CD4-positive, CD25-positive, alpha-beta regulatory T cell (primary cell): ENCODE results near the gene TYROBP. TPM values are rescaled to one million over a fixed set of nuclear protein-coding genes. Genes with fewer than 3 reads are reported as not detected.

Source experiments
- ATAC-seq, 2 donors: fragments of 150-1000 bp; cut with Tn5 transposase; one replicate each; pipeline ENCODE4 v1.10.0; 2021; ENCODE audit warnings: low read depth in 2 of 2, moderate number of reproducible peaks in 2 of 2, moderate library complexity in 1 of 2
- DNase-seq, 3 donors: peaks; one replicate each; pipeline versions ENCODE4 v3.0.0 to v3.0.0-alpha.2; 2012 to 2022; ENCODE audit warnings: mixed read lengths in 1 of 3
- H3K27ac ChIP-seq: one replicate; pipeline ENCODE4 v1.7.0; 2013; ENCODE audit warnings: mild to moderate bottlenecking, low read length; ENCODE audit not compliant: insufficient read depth, poor library complexity, severe bottlenecking
- H3K27me3 ChIP-seq: one replicate; pipeline ENCODE4 v1.7.0; 2013; ENCODE audit warnings: low read length; ENCODE audit not compliant: control insufficient read depth, insufficient read depth
- H3K36me3 ChIP-seq: one replicate; pipeline ENCODE4 v1.7.0; 2013; ENCODE audit warnings: mild to moderate bottlenecking, low read length, moderate library complexity; ENCODE audit not compliant: control insufficient read depth, insufficient read depth
- H3K4me1 ChIP-seq: 2 replicates; pipeline ENCODE4 v1.7.0; 2013; ENCODE audit warnings: mild to moderate bottlenecking, low read length; ENCODE audit not compliant: insufficient read depth, control insufficient read depth, poor library complexity, severe bottlenecking
- H3K4me3 ChIP-seq: one replicate; pipeline ENCODE4 v1.7.0; 2013; ENCODE audit warnings: low read depth, mild to moderate bottlenecking, low read length, moderate library complexity
- H3K9me3 ChIP-seq, 2 experiments: 1 replicate in 1 of 2; 2 replicates in 1 of 2; pipeline ENCODE4 v1.7.0; 2013; ENCODE audit warnings: low read length in 2 of 2, mild to moderate bottlenecking in 1 of 2, moderate library complexity in 1 of 2; ENCODE audit not compliant: control insufficient read depth in 2 of 2
- H3K27ac Mint-ChIP-seq, 3 donors: one replicate each; pipeline ENCODE4 v1.8.0; 2020 to 2022; ENCODE audit warnings: mild to moderate bottlenecking in 3 of 3, mixed read lengths in 3 of 3, moderate library complexity in 2 of 3
- H3K27me3 Mint-ChIP-seq: one replicate; pipeline ENCODE4 v1.8.0; 2022; ENCODE audit warnings: mild to moderate bottlenecking, mixed read lengths
- H3K36me3 Mint-ChIP-seq: one replicate; pipeline ENCODE4 v1.8.0; 2020; ENCODE audit warnings: mixed read lengths
- H3K4me1 Mint-ChIP-seq, 4 donors: one replicate each; pipeline ENCODE4 v1.8.0; 2020 to 2022; ENCODE audit warnings: mixed read lengths in 4 of 4, mild to moderate bottlenecking in 1 of 4
- H3K4me3 Mint-ChIP-seq, 4 donors: one replicate each; pipeline ENCODE4 v1.8.0; 2020 to 2022; ENCODE audit warnings: mild to moderate bottlenecking in 4 of 4, mixed read lengths in 4 of 4, moderate library complexity in 3 of 4
- H3K9me3 Mint-ChIP-seq, 7 donors: one replicate each; pipeline ENCODE4 v1.8.0; 2020 to 2022; ENCODE audit warnings: mixed read lengths in 7 of 7, mild to moderate bottlenecking in 3 of 7, moderate library complexity in 2 of 7
- polyA plus RNA-seq, 4 donors: library from polyadenylated mRNA; unstranded; fragments of 300-500 nt; fragmentation: Illumina TruSeq; gene quantifications; one replicate each; pipeline ENCODE4 v1.2.3, GENCODE V29; 2021
- total RNA-seq: library from RNA; stranded (reverse); gene quantifications from one replicate; pipeline ENCODE4 v1.2.3, GENCODE V29; 2022

TYROBP gene
- total and polyA plus RNA-seq, 5 donors from 2014 or later = 0.49 to 6.9 (median 2.1) TPM; not detected in 1

GRCh38 chr19:35868823-35869326, 39.2 kb downstream of the TYROBP start:
- no peak overlapping the region for H3K27ac Mint-ChIP-seq
- H3K4me1 ChIP-seq = peaks cover 23% of the 10 kb centered on the region
- H3K4me1 Mint-ChIP-seq = peaks cover 0 to 22% (median 11%) of the 10 kb centered on the region in 4 donors
- no peak for DNase-seq
- H3K27me3 Mint-ChIP-seq = peaks cover 42% of the 10 kb centered on the region
- peaks cover 7% of the 10 kb centered on the region for H3K27me3 ChIP-seq
- H3K36me3 Mint-ChIP-seq = no peaks in the 10 kb centered on the region
- no peak overlapping the region for H3K4me3 ChIP-seq
- peak overlapping the region; percentile 41 to 82 (median 65) for H3K4me3 Mint-ChIP-seq
- H3K9me3 Mint-ChIP-seq = peaks cover 0 to 2% (median 0%) of the 10 kb centered on the region in 7 donors
- H3K36me3 ChIP-seq = no peaks in the 10 kb centered on the region
- no peak overlapping the region for H3K27ac ChIP-seq
- ATAC-seq = no peak
- no peaks in the 10 kb centered on the region for H3K9me3 ChIP-seq

DNA sequence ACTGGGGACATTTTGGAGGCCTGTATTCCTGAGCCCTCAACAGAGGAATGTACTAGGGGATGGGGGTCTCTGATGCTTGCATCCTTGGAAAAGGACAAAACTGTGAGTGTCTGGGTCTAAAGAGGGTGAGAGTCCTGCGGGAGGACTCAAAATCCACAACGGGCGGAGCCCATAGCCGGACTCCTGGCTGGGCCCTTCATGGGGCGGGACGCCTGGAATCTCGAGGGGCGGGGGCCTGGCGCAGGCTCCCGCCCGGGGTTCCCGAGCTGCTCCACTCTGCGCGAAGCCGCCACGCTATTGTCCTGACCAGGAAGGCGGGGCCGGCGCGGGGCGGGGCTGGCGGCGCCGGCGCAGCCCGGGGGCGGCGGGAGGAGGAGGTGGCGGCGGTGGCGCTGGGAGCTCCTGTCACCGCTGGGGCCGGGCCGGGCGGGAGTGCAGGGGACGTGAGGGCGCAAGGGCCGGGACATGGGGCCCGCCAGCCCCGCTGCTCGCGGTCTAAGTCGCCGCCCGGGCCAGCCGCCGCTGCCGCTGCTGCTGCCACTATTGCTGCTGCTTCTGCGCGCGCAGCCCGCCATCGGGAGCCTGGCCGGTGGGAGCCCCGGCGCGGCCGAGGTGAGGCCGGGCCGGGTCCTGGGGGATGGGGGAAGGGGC, 39.8 kb downstream of the TYROBP start, which contains the start of gene APLP1:
Gene APLP1, plus strand, starts transcription at position 403 of the 651 bp plus-strand sequence. Its CDS starts 63 bp downstream, at position 466.
- H3K27ac Mint-ChIP-seq = peak within 1 kb of the TSS in 1 of 3 donors; percentile 32

DNA sequence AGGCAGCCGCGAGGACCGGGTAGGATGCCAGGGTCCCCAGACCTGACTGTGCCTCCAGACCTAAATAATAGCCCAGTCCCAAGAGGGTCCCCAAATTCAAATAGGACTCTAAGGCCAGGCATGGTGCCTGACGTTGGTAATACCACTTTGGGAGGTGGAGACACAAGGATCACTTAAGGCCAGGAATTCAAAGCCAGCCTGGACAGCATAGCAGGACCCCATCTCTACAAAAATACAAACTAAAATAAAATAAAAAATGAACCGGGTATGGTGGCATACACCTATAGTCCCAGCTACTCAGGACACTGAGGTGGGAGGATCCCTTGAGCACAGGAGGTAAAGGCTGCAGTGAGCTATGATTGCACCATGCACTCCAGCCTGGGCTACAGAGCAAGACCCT, 45.1 kb downstream of the TYROBP start:
- Histone ChIP-seq H3K27ac (no peak overlapping the region), H3K36me3 (no peaks in the 10 kb centered on the region), H3K4me3 (no peak overlapping the region), H3K4me1 (peaks cover under 1% of the 10 kb centered on the region), H3K27me3 (peaks cover 9% of the 10 kb centered on the region), H3K9me3 (no peaks in the 10 kb centered on the region)
- Mint-ChIP-seq H3K27ac (no peak overlapping the region), H3K9me3 (peaks cover 0 to 2% (median 0%) of the 10 kb centered on the region in 7 donors), H3K27me3 (peaks cover 71% of the 10 kb centered on the region), H3K4me3 (peak overlapping the region in 1 of 4 donors; percentile 29), H3K36me3 (peaks cover 4% of the 10 kb centered on the region), H3K4me1 (peaks cover 0 to 12% (median 1%) of the 10 kb centered on the region in 4 donors)
- DNase-seq (no peak), ATAC-seq (no peak)

More for the DNA sequence above, 39.8 kb downstream of the TYROBP start, which contains the start of gene APLP1:
- H3K27ac ChIP-seq = no peak within 1 kb of the TSS
- no peak within 1 kb of the TSS for H3K4me3 ChIP-seq
- Mint-ChIP-seq H3K36me3 (no peaks in the 10 kb centered on the region), H3K4me3 (peak within 1 kb of the TSS; percentile 41 to 82 (median 68)), H3K4me1 (peaks cover 0 to 22% (median 11%) of the 10 kb centered on the region in 4 donors), H3K27me3 (peaks cover 42% of the 10 kb centered on the region), H3K9me3 (peaks cover 0 to 2% (median 0%) of the 10 kb centered on the region in 7 donors)
- H3K9me3 ChIP-seq = no peaks in the 10 kb centered on the region
- DNase-seq (peak in 2 of 3 donors; percentile 42 to 44), ATAC-seq (peak; percentile 59 to 60)
- peaks cover 23% of the 10 kb centered on the region for H3K4me1 ChIP-seq
- no peaks in the 10 kb centered on the region for H3K36me3 ChIP-seq
- H3K27me3 ChIP-seq = peaks cover 7% of the 10 kb centered on the region

- Histone ChIP-seq H3K36me3 (no peaks in the 10 kb centered on the region), H3K27ac (no peak overlapping the region), H3K27me3 (peaks cover 9% of the 10 kb centered on the region), H3K9me3 (no peaks in the 10 kb centered on the region), H3K4me1 (no peaks in the 10 kb centered on the region), H3K4me3 (no peak overlapping the region)
- no peak for DNase-seq
- peaks cover 0 to 10% (median 1%) of the 10 kb centered on the region in 4 donors for H3K4me1 Mint-ChIP-seq
- H3K27me3 Mint-ChIP-seq = peaks cover 71% of the 10 kb centered on the region
- H3K27ac Mint-ChIP-seq = no peak overlapping the region
- H3K9me3 Mint-ChIP-seq = peaks cover 0 to 2% (median 0%) of the 10 kb centered on the region in 7 donors
- H3K4me3 Mint-ChIP-seq = peak overlapping the region in 1 of 4 donors; percentile 29
- peaks cover 4% of the 10 kb centered on the region for H3K36me3 Mint-ChIP-seq
- ATAC-seq = no peak
Observed at GRCh38 chr19:35862528-35862927, 45.6 kb downstream of the TYROBP start.

- Mint-ChIP-seq H3K27me3 (peaks cover 76% of the 10 kb centered on the region), H3K27ac (no peak overlapping the region), H3K4me1 (peaks cover 0 to 17% (median 4%) of the 10 kb centered on the region in 4 donors), H3K4me3 (no peak overlapping the region), H3K9me3 (peaks cover 0 to 2% (median 0%) of the 10 kb centered on the region in 7 donors), H3K36me3 (peaks cover 4% of the 10 kb centered on the region)
- Histone ChIP-seq H3K27me3 (peaks cover 9% of the 10 kb centered on the region), H3K27ac (no peak overlapping the region), H3K4me1 (peaks cover 7% of the 10 kb centered on the region), H3K9me3 (no peaks in the 10 kb centered on the region), H3K4me3 (no peak overlapping the region), H3K36me3 (no peaks in the 10 kb centered on the region)
- ATAC-seq (no peak), DNase-seq (no peak)
Observed at GRCh38 chr19:35861640-35862160, 46.4 kb downstream of the TYROBP start.

GRCh38 chr19:35860818-35861639, 47.1 kb downstream of the TYROBP start:
- Histone ChIP-seq H3K4me1 (peaks cover 13% of the 10 kb centered on the region), H3K27ac (no peak overlapping the region), H3K27me3 (peaks cover 9% of the 10 kb centered on the region), H3K36me3 (no peaks in the 10 kb centered on the region), H3K4me3 (no peak overlapping the region), H3K9me3 (no peaks in the 10 kb centered on the region)
- Mint-ChIP-seq H3K4me3 (peak overlapping the region in 1 of 4 donors; percentile 73), H3K27ac (no peak overlapping the region), H3K4me1 (peaks cover 0 to 17% (median 4%) of the 10 kb centered on the region in 4 donors), H3K27me3 (peaks cover 72% of the 10 kb centered on the region), H3K36me3 (peaks cover 4% of the 10 kb centered on the region), H3K9me3 (peaks cover 0 to 2% (median 0%) of the 10 kb centered on the region in 7 donors)
- ATAC-seq = no peak
- DNase-seq = no peak

DNA sequence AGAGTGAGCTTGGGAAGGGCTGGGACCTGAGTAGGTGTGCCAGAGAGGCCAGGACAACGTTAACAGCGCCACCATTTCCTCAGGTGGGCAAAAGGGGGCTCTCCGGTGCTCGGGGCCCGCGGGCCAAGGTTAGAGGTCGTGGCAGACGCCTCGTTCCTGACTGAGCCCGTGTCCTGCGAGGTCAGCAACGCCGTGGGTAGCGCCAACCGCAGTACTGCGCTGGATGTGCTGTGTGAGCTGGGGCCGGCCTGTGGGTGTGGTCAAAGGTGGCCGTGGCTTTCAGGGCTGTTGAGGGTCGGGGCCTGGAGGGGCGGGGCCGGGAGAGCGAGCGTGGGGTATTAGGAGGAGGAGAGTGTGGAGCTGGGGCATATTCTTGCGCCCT, 47.7 kb downstream of the TYROBP start:
- Histone ChIP-seq H3K36me3 (no peaks in the 10 kb centered on the region), H3K4me1 (peaks cover 13% of the 10 kb centered on the region), H3K9me3 (no peaks in the 10 kb centered on the region), H3K27me3 (peaks cover 6% of the 10 kb centered on the region), H3K4me3 (no peak overlapping the region), H3K27ac (no peak overlapping the region)
- Mint-ChIP-seq H3K27ac (no peak overlapping the region), H3K4me1 (peaks cover 0 to 20% (median 4%) of the 10 kb centered on the region in 4 donors), H3K9me3 (peaks cover 0 to 2% (median 0%) of the 10 kb centered on the region in 7 donors), H3K4me3 (no peak overlapping the region), H3K36me3 (peaks cover 4% of the 10 kb centered on the region), H3K27me3 (peaks cover 70% of the 10 kb centered on the region)
- no peak for DNase-seq
- ATAC-seq = no peak
